ENCODE results near the gene SLITRK1. TPM values are rescaled to one million over a fixed set of nuclear protein-coding genes. Genes with fewer than 3 reads are reported as not detected.

SLITRK1 gene
- polyA plus RNA-seq, 1 of the 3 experiments (the other 2 are of a cell fraction), result not detected

GRCh38 chr13:83831796-83832195 is 50.5 kb downstream of the SLITRK1 start:
- CTCF ChIA-PET, result no interaction called here
- H3K4me1 ChIP-seq (ENCODE audit: control insufficient read depth in 1 of 2, insufficient read depth in 2 of 2, low read depth in 1 of 2, low read length in 1 of 2), result no peaks in the 10 kb centered on the region; a peak in 1 of 4 replicates

DNA sequence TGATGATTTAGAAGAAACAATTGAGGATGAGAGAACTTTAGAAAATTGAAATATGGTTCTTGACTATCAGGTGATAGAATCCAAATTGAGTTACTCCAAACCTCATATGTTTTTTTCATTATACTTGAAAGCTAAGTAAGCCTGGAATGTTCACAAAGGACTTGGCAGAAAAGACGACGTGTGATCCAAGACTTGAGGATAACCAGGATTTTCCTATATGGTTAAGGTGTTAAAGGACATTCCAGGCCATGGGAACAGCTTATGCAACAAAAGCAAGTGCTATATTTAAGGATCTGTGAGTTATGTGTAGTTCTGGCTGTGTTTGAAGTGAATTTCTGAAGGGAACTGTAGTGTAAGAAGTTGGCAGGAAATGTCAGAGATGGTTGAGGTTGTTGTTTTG is 52.5 kb downstream of the SLITRK1 start:
- no peak for DNase-seq
- WGBS (ENCODE audit: low lambda C conversion rate), result 11% methylated on average over 2 of the region's 2 CpGs
- H3K9ac ChIP-seq, result no peak overlapping the region
- TF ChIP-seq FOSL2 (IDR thresholded peaks at IDR 0.05; ENCODE audit: borderline replicate concordance, low read depth), result no peak
- TF ChIP-seq TEAD4 (IDR thresholded peaks at IDR 0.05; ENCODE audit: borderline replicate concordance, insufficient read depth), result no peak
- TF ChIP-seq SIN3A (IDR thresholded peaks at IDR 0.05; ENCODE audit: borderline replicate concordance, low read depth, low read length), result no peak
- no peak for TF ChIP-seq EP300 (IDR thresholded peaks at IDR 0.05; ENCODE audit: borderline replicate concordance in 1 of 2, low read depth in 1 of 2, low read length in 1 of 2)
- no peak for TF ChIP-seq RFX5 (IDR thresholded peaks at IDR 0.05; ENCODE audit: low read length)
- no peak for TF ChIP-seq EZH2phosphoT487 (IDR thresholded peaks at IDR 0.05; ENCODE audit: borderline replicate concordance, low read depth)
- no peak for TF ChIP-seq ELF1 (IDR thresholded peaks at IDR 0.05)
- TF ChIP-seq RXRA (IDR thresholded peaks at IDR 0.05; ENCODE audit: borderline replicate concordance, low read depth), result no peak
- TF ChIP-seq IRF3 (IDR thresholded peaks at IDR 0.05; ENCODE audit: low read depth, low read length), result no peak

More at GRCh38 chr13:83831796-83832195, 50.5 kb downstream of the SLITRK1 start:
- Histone ChIP-seq H3K4me2 (no peak overlapping the region), H3K4me3 (ENCODE audit: low read depth in 2 of 2, low read length in 1 of 2) (no peak overlapping the region), H3K9me2 (no peaks in the 10 kb centered on the region), H3K27ac (ENCODE audit: low read depth in 2 of 2, low read length in 1 of 2) (no peak overlapping the region), H3K9me3 (no peaks in the 10 kb centered on the region), H3K36me3 (replicated peaks in 1 of 2; ENCODE audit: control insufficient read depth in 1 of 2, insufficient read depth in 2 of 2, low read length in 1 of 2) (no peaks in the 10 kb centered on the region), H3F3A (replicated peaks; ENCODE audit: insufficient read depth) (no peaks in the 10 kb centered on the region), H3K79me2 (ENCODE audit: insufficient read depth) (no peaks in the 10 kb centered on the region), H3K27me3 (ENCODE audit: insufficient read depth) (0 out of 2 replicates have a peak, but pooled peaks cover 5% of the 10 kb centered on the region), H4K20me1 (ENCODE audit: insufficient read depth) (no peaks in the 10 kb centered on the region), H2AFZ (ENCODE audit: low read depth) (no peak overlapping the region), H3K9ac (no peak overlapping the region)
- TF ChIP-seq JUND (IDR thresholded peaks at IDR 0.05), result no peak
- TF ChIP-seq RAD21 (IDR thresholded peaks at IDR 0.05; ENCODE audit: low read length), result no peak
- TF ChIP-seq MXI1 (IDR thresholded peaks at IDR 0.05; ENCODE audit: low read depth, low read length), result no peak
- TF ChIP-seq, protein P1, sequence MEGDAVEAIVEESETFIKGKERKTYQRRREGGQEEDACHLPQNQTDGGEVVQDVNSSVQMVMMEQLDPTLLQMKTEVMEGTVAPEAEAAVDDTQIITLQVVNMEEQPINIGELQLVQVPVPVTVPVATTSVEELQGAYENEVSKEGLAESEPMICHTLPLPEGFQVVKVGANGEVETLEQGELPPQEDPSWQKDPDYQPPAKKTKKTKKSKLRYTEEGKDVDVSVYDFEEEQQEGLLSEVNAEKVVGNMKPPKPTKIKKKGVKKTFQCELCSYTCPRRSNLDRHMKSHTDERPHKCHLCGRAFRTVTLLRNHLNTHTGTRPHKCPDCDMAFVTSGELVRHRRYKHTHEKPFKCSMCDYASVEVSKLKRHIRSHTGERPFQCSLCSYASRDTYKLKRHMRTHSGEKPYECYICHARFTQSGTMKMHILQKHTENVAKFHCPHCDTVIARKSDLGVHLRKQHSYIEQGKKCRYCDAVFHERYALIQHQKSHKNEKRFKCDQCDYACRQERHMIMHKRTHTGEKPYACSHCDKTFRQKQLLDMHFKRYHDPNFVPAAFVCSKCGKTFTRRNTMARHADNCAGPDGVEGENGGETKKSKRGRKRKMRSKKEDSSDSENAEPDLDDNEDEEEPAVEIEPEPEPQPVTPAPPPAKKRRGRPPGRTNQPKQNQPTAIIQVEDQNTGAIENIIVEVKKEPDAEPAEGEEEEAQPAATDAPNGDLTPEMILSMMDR (IDR thresholded peaks at IDR 0.05), result no peak
- TF ChIP-seq RFX5 (IDR thresholded peaks at IDR 0.05; ENCODE audit: low read length), result no peak
- no peak for TF ChIP-seq USF1 (IDR thresholded peaks at IDR 0.05; ENCODE audit: borderline replicate concordance, low read depth)
- no peak for TF ChIP-seq EZH2phosphoT487 (IDR thresholded peaks at IDR 0.05; ENCODE audit: borderline replicate concordance, low read depth)
- TF ChIP-seq GABPA (IDR thresholded peaks at IDR 0.05; ENCODE audit: low read depth), result no peak
- TF ChIP-seq RXRA (IDR thresholded peaks at IDR 0.05; ENCODE audit: borderline replicate concordance, low read depth), result no peak
- TF ChIP-seq FOXM1 (IDR thresholded peaks at IDR 0.05; ENCODE audit: low read depth), result no peak
- no peak for TF ChIP-seq MAX (IDR thresholded peaks at IDR 0.05; ENCODE audit: low read depth)
- no peak for TF ChIP-seq TAF1 (IDR thresholded peaks at IDR 0.05; ENCODE audit: borderline replicate concordance, low read depth, low read length)
- no peak for TF ChIP-seq SMC3 (IDR thresholded peaks at IDR 0.05; ENCODE audit: low read depth, low read length)
- no peak for TF ChIP-seq NFIC (IDR thresholded peaks at IDR 0.05; ENCODE audit: borderline replicate concordance)
- no peak for TF ChIP-seq TCF12 (IDR thresholded peaks at IDR 0.05)
- TF ChIP-seq YY1 (IDR thresholded peaks at IDR 0.05; ENCODE audit: low read depth), result no peak
- TF ChIP-seq, protein P2, sequence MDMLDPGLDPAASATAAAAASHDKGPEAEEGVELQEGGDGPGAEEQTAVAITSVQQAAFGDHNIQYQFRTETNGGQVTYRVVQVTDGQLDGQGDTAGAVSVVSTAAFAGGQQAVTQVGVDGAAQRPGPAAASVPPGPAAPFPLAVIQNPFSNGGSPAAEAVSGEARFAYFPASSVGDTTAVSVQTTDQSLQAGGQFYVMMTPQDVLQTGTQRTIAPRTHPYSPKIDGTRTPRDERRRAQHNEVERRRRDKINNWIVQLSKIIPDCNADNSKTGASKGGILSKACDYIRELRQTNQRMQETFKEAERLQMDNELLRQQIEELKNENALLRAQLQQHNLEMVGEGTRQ (IDR thresholded peaks at IDR 0.05; ENCODE audit: borderline replicate concordance, low read depth, low read length), result no peak
- TF ChIP-seq FOXJ3 (CRISPR knock-in tag; IDR thresholded peaks at IDR 0.05), result no peak
- POLR2A ChIA-PET, result no interaction called here
- WGBS (ENCODE audit: low lambda C conversion rate), result 0% methylated on average over 3 of the region's 3 CpGs
- DNase-seq, result no peak

More for the DNA sequence above, 52.5 kb downstream of the SLITRK1 start:
- ChIA-PET CTCF (interaction anchor here (1.1 kb wide), 1 partner anchor 15 kb away, joined by 3 read pairs; no protein-coding TSS in a partner anchor), POLR2A (no interaction called here)
- H3K4me1 ChIP-seq (ENCODE audit: control insufficient read depth in 1 of 2, insufficient read depth in 2 of 2, low read depth in 1 of 2, low read length in 1 of 2), result no peaks in the 10 kb centered on the region; a peak in 1 of 4 replicates
- H3K79me2 ChIP-seq (ENCODE audit: insufficient read depth), result no peaks in the 10 kb centered on the region
- no peak overlapping the region for H3K27ac ChIP-seq (ENCODE audit: low read depth in 2 of 2, low read length in 1 of 2)
- H4K20me1 ChIP-seq (ENCODE audit: insufficient read depth), result no peaks in the 10 kb centered on the region
- H3K9me2 ChIP-seq, result no peaks in the 10 kb centered on the region
- H2AFZ ChIP-seq (ENCODE audit: low read depth), result no peak overlapping the region
- 0 out of 2 replicates have a peak, but pooled peaks cover 5% of the 10 kb centered on the region for H3K27me3 ChIP-seq (ENCODE audit: insufficient read depth)
- no peaks in the 10 kb centered on the region for H3K9me3 ChIP-seq
- H3K4me3 ChIP-seq (ENCODE audit: low read depth in 2 of 2, low read length in 1 of 2), result no peak overlapping the region
- H3F3A ChIP-seq (replicated peaks; ENCODE audit: insufficient read depth), result no peaks in the 10 kb centered on the region
- no peaks in the 10 kb centered on the region for H3K36me3 ChIP-seq (replicated peaks in 1 of 2; ENCODE audit: control insufficient read depth in 1 of 2, insufficient read depth in 2 of 2, low read length in 1 of 2)
- no peak overlapping the region for H3K4me2 ChIP-seq

Data from SK-N-SH (cell line).